Astrocyte of the cerebellum (primary cell): ENCODE results near the gene STK11IP.
A peak's percentile ranks its signal among the peaks of the same experiment; 100 is the strongest.

Experiments
- DNase-seq: peaks from one replicate; pipeline ENCODE4 v3.0.0-alpha.2; 2011; ENCODE audit warnings: low read depth
- H3K4me3 ChIP-seq: 2 replicates; pipeline ENCODE4 v1.5.1; 2011; ENCODE audit warnings: mild to moderate bottlenecking, low read depth, low read length, moderate library complexity
- in situ Hi-C: cut with HindIII; loops from 2 replicates; pipeline ENCODE4 v1.10.0; 2017; ENCODE audit warnings: low sequenced_read_pairs
- TF ChIP-seq, protein P1 (sequence below): IDR thresholded peaks from 2 replicates; pipeline ENCODE4 v1.5.1; 2012; ENCODE audit warnings: low read length, low read depth, moderate library complexity, mild to moderate bottlenecking; ENCODE audit errors: missing control alignments

STK11IP gene

DNA sequence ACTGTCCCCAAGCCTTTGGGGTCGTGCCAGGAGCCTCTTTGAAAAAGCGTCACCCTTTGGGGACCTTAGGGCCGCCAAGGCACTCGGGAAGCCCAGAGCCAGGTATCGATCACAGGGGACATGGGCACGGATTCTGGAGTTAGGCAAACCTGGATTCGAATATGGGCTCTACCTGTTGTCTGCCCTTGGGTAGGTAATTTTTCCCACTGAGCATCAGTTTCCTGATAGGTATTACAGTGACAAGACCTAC is 44.6 kb upstream of the STK11IP start:
- no peak for DNase-seq
- in situ Hi-C loops, result no loop called here
- TF ChIP-seq, protein P1, sequence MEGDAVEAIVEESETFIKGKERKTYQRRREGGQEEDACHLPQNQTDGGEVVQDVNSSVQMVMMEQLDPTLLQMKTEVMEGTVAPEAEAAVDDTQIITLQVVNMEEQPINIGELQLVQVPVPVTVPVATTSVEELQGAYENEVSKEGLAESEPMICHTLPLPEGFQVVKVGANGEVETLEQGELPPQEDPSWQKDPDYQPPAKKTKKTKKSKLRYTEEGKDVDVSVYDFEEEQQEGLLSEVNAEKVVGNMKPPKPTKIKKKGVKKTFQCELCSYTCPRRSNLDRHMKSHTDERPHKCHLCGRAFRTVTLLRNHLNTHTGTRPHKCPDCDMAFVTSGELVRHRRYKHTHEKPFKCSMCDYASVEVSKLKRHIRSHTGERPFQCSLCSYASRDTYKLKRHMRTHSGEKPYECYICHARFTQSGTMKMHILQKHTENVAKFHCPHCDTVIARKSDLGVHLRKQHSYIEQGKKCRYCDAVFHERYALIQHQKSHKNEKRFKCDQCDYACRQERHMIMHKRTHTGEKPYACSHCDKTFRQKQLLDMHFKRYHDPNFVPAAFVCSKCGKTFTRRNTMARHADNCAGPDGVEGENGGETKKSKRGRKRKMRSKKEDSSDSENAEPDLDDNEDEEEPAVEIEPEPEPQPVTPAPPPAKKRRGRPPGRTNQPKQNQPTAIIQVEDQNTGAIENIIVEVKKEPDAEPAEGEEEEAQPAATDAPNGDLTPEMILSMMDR, result no peak
- peak overlapping the region; percentile 52 for H3K4me3 ChIP-seq

DNA sequence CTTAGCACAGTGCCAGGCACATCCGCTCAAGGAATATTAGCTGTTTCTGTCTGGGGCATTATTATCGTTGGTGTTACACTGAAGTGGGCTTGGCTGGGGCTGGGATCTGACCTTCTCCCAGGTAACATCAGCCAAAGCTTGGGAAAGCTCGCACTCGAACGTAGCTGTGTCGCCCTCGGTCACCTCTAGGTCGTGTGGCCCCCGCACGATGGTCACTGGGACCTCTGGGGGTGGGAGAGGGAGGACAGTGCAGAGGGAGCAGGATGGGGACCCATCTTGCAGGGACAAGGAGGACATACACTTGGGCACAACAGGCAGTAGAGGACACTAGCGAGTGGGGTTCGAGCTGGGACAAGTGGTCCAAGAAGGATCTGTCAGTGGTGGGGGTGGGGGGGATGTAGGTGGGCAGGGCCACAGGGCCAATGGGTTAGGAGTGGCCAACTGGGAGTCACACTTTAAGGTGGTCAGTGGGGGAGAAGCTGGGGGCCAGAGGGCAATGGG is 44.1 kb upstream of the STK11IP start:
- no peak for DNase-seq
- TF ChIP-seq, protein P1, result no peak
- no peak overlapping the region for H3K4me3 ChIP-seq
- in situ Hi-C loops, result no loop called here

DNA sequence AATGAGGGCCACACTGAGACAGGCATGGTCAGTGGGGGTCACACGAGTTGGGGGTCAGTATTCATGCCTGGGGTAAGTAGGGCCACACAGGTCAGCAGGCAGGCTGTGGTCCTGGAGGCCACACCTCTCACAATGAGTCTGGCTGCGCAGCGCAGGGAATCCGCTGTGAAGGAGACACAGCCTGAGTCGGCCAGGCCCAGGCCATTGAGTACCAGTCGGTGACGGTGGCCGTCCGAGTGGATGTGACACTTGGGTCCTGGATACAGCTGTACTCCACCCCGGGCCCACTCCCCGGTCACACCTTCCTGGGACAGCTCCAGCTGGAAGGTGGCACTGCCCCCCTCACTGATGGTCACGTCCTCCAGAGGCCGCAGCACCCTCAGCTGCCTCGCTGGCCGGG is 43.3 kb upstream of the STK11IP start:
- no peak for DNase-seq
- H3K4me3 ChIP-seq, result no peak overlapping the region
- in situ Hi-C loops, result no loop called here
- TF ChIP-seq, protein P1, result no peak

DNA sequence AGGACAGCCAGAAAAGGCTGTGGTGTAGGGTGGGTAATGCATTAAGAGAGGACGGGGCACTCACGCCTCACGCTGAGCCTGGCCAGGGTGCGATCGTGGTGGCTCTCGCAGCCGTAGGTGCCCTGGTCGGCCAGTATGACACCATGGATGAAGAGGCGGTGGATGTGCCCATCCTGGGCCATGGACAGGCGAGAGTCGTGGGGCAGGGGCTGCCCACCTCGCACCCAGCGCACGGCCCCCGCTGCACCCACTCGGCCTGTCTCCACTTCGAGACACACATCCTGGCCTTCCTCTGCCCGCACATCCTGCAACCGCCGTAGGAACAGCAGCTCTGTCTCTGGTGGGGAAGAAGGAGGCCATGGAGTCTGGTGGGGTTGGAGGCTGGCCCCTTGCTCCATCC is 41.7 kb upstream of the STK11IP start:
- no peak for DNase-seq
- in situ Hi-C loops, result no loop called here
- TF ChIP-seq, protein P1, result no peak
- H3K4me3 ChIP-seq, result no peak overlapping the region

DNA sequence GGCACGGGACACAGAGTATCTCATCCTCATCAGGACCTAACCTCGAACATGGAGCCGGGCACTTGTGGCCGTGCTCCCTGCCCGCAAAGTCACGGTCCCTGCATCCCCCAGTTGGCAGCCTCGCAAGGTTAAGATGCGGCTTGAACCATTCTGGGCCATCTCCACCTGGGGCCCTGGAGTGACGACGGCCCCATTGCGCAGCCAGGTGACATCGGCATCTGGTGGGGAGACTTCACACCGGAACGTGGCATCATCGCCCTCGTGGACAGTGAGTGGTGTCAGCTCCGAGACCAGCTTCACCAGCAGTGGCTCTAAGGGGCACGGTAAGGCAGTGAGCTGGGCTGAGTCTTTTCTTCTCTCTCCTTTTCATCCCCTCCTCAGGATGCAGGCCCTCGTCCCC is 41.2 kb upstream of the STK11IP start:
- in situ Hi-C loops, result no loop called here
- DNase-seq, result no peak
- no peak overlapping the region for H3K4me3 ChIP-seq
- TF ChIP-seq, protein P1, result no peak

DNA sequence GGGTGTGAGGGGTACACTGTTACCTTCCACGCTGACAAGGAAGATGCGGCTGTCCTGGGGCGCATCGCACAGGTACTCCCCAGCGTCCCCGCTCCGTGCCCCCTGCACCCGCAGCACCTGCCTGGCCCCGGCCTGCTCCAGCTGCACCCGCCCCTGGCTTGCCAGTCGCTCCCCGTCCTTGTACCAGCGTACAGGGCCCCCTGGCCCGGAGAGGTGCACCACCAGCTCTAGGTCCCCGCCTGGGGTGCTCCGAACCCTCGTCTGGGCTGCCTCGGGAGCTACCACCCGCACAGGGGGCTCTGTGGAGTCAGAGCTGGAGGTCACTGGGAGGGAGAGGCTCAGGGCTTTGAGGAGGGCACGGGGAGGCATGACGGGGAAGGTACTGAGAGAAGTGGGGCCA is 40.3 kb upstream of the STK11IP start:
- TF ChIP-seq, protein P1, result no peak
- no peak overlapping the region for H3K4me3 ChIP-seq
- in situ Hi-C loops, result no loop called here
- no peak for DNase-seq
